NCI-H2196 treated with DMSO at 0.1 percent for 48 hours (cell line): ENCODE results near the gene SNAPC3.
"Not testable (repeated sequence)": the region's sequence is repeated elsewhere in the genome, so short reads cannot be mapped to it uniquely, and the experiment has no call there.

Experiments
- DNase-seq: peaks from one replicate; lab custom pipeline; 2025; ENCODE audit not compliant: unreplicated experiment; lab: John Stamatoyannopoulos, UW

The SNAPC3 gene

GRCh38 chr9:15422372-15423230 is at the start of gene SNAPC3:
Gene SNAPC3, plus strand, starts transcription at chr9:15422876. Its CDS starts 4 bp downstream, at chr9:15422880.
- DNase-seq, result peak; percentile 100

GRCh38 chr9:15373881-15374280 is 48.8 kb upstream of the SNAPC3 start:
- DNase-seq, result no peak

GRCh38 chr9:15374310-15374709 is 48.4 kb upstream of the SNAPC3 start:
- no peak for DNase-seq

- no peak for DNase-seq
These were observed 47.9 kb upstream of the SNAPC3 start for GRCh38 chr9:15374825-15375224.

GRCh38 chr9:15377625-15378540 is 44.8 kb upstream of the SNAPC3 start:
- no peak for DNase-seq

- not testable (repeated sequence) for DNase-seq
These were observed 43.4 kb upstream of the SNAPC3 start for GRCh38 chr9:15379317-15379716.

GRCh38 chr9:15379888-15380287 is 42.8 kb upstream of the SNAPC3 start:
- DNase-seq, result not testable (repeated sequence)

GRCh38 chr9:15381491-15381890 is 41.2 kb upstream of the SNAPC3 start:
- no peak for DNase-seq

GRCh38 chr9:15386465-15386864 is 36.2 kb upstream of the SNAPC3 start:
- DNase-seq, result no peak

- no peak for DNase-seq
These were observed 33.5 kb upstream of the SNAPC3 start for GRCh38 chr9:15389173-15389572.

GRCh38 chr9:15389631-15390030 is 33.0 kb upstream of the SNAPC3 start:
- DNase-seq, result no peak

- no peak for DNase-seq
These were observed 32.5 kb upstream of the SNAPC3 start for GRCh38 chr9:15390201-15390600.

GRCh38 chr9:15392363-15392762 is 30.3 kb upstream of the SNAPC3 start:
- no peak for DNase-seq

- DNase-seq, result no peak
These were observed 22.3 kb upstream of the SNAPC3 start for GRCh38 chr9:15400281-15400941.

- DNase-seq, result no peak
These were observed 21.4 kb upstream of the SNAPC3 start for GRCh38 chr9:15401266-15401665.

GRCh38 chr9:15403155-15403554 is 19.5 kb upstream of the SNAPC3 start:
- DNase-seq, result no peak

- DNase-seq, result no peak
These were observed 18.5 kb upstream of the SNAPC3 start for GRCh38 chr9:15404171-15404570.

- DNase-seq, result no peak
These were observed 5.8 kb upstream of the SNAPC3 start for GRCh38 chr9:15416880-15417279.

GRCh38 chr9:15417626-15418025 is 5.0 kb upstream of the SNAPC3 start:
- no peak for DNase-seq

GRCh38 chr9:15420796-15421195 is 1.9 kb upstream of the SNAPC3 start:
- DNase-seq, result no peak

GRCh38 chr9:15421532-15421931 is 1.1 kb upstream of the SNAPC3 start:
- no peak for DNase-seq
